CD14-positive monocyte (primary cell): ENCODE results near the gene CHN2. TPM values are rescaled to one million over a fixed set of nuclear protein-coding genes. Genes with fewer than 3 reads are reported as not detected.

Source experiments
- DNase-seq, 3 donors: peaks; one replicate each; pipeline ENCODE4 v3.0.0-alpha.2; 2011 to 2022
- H2AFZ ChIP-seq: 2 replicates; pipeline ENCODE4 v1.6.0; 2012; ENCODE audit warnings: mild to moderate bottlenecking, low read depth, low read length, inconsistent platforms; ENCODE audit not compliant: insufficient read depth, poor library complexity, severe bottlenecking
- H3K27ac ChIP-seq, 2 donors: 1 replicate in 1 of 2; 2 replicates in 1 of 2; pipeline ENCODE4 v1.5.1; 2012 to 2013; ENCODE audit warnings: low read length in 2 of 2, control low read depth in 1 of 2, inconsistent platforms in 1 of 2, low read depth in 1 of 2, mild to moderate bottlenecking in 1 of 2
- H3K27me3 ChIP-seq, 2 donors: one replicate each; pipeline versions ENCODE4 v1.6.0 to v1.6.1; 2011 to 2013; ENCODE audit warnings: low read length in 2 of 2; ENCODE audit not compliant: control insufficient read depth in 2 of 2, insufficient read depth in 2 of 2
- H3K36me3 ChIP-seq, 2 donors: replicated peaks in 1 of 2; 1 replicate in 1 of 2; 2 replicates in 1 of 2; pipeline versions ENCODE4 v1.5.1 to v1.6.1; 2012 to 2013; ENCODE audit warnings: low read length in 2 of 2, control low read depth in 1 of 2, inconsistent platforms in 1 of 2, mild to moderate bottlenecking in 1 of 2; ENCODE audit not compliant: insufficient read depth in 2 of 2, control insufficient read depth in 1 of 2
- H3K4me1 ChIP-seq, 2 donors: 1 replicate in 1 of 2; 2 replicates in 1 of 2; pipeline versions ENCODE4 v1.5.1 to v1.6.1; 2012 to 2013; ENCODE audit warnings: low read length in 2 of 2, control low read depth in 1 of 2, inconsistent platforms in 1 of 2, mild to moderate bottlenecking in 1 of 2, moderate library complexity in 1 of 2; ENCODE audit not compliant: insufficient read depth in 2 of 2, control insufficient read depth in 1 of 2
- H3K4me2 ChIP-seq: replicated peaks from 2 replicates; pipeline ENCODE3; 2012; ENCODE audit warnings: low read length, moderate library complexity, mild to moderate bottlenecking; ENCODE audit not compliant: poor library complexity, severe bottlenecking; ENCODE audit errors: extremely low read depth
- H3K4me3 ChIP-seq, 3 experiments: fragments of 200-600 bp in 1 of 3; sonication (generic) in 1 of 3; replicated peaks in 1 of 3; 1 replicate in 2 of 3; 2 replicates in 1 of 3; pipeline ENCODE4 v1.5.1; 2011 to 2013; ENCODE audit warnings: low read length in 3 of 3, mild to moderate bottlenecking in 3 of 3, control low read depth in 2 of 3, low read depth in 2 of 3, inconsistent platforms in 1 of 3, moderate library complexity in 1 of 3
- H3K79me2 ChIP-seq: 2 replicates; pipeline ENCODE4 v1.6.0; 2012; ENCODE audit warnings: mild to moderate bottlenecking, control low read depth, inconsistent platforms, low read length, moderate library complexity; ENCODE audit not compliant: insufficient read depth
- H3K9ac ChIP-seq: 2 replicates; pipeline ENCODE4 v1.6.0; 2017; ENCODE audit warnings: low read length, mild to moderate bottlenecking; ENCODE audit not compliant: insufficient read depth, poor library complexity, severe bottlenecking
- H3K9me3 ChIP-seq, 2 donors: replicated peaks in 1 of 2; 1 replicate in 1 of 2; 2 replicates in 1 of 2; pipeline versions ENCODE4 v1.5.1 to v1.6.1; 2012 to 2013; ENCODE audit warnings: low read length in 2 of 2, control low read depth in 1 of 2; ENCODE audit not compliant: control insufficient read depth in 1 of 2, insufficient read depth in 1 of 2
- H4K20me1 ChIP-seq: 2 replicates; pipeline ENCODE4 v1.6.0; 2012; ENCODE audit warnings: mild to moderate bottlenecking, low read length, control low read depth, moderate library complexity; ENCODE audit not compliant: insufficient read depth
- H3K27ac Mint-ChIP-seq, 7 donors: one replicate each; pipeline ENCODE4 v1.8.0; 2020; ENCODE audit warnings: mild to moderate bottlenecking in 7 of 7, mixed read lengths in 7 of 7, moderate library complexity in 6 of 7, inconsistent platforms in 2 of 7
- H3K27me3 Mint-ChIP-seq, 3 donors: one replicate each; pipeline ENCODE4 v1.8.0; 2021 to 2022; ENCODE audit warnings: low read depth in 3 of 3, mild to moderate bottlenecking in 3 of 3, mixed read lengths in 3 of 3, moderate library complexity in 3 of 3, inconsistent platforms in 1 of 3
- H3K36me3 Mint-ChIP-seq, 2 donors: one replicate each; pipeline ENCODE4 v1.8.0; 2020; ENCODE audit warnings: mixed read lengths in 2 of 2, inconsistent platforms in 1 of 2, mild to moderate bottlenecking in 1 of 2
- H3K4me1 Mint-ChIP-seq: one replicate; pipeline ENCODE4 v1.8.0; 2020; ENCODE audit warnings: mild to moderate bottlenecking, mixed read lengths
- H3K4me3 Mint-ChIP-seq, 2 donors: one replicate each; pipeline ENCODE4 v1.8.0; 2020; ENCODE audit warnings: mild to moderate bottlenecking in 2 of 2, mixed read lengths in 2 of 2, moderate library complexity in 1 of 2
- H3K9me3 Mint-ChIP-seq, 7 donors: one replicate each; pipeline ENCODE4 v1.8.0; 2020 to 2022; ENCODE audit warnings: mixed read lengths in 7 of 7, mild to moderate bottlenecking in 6 of 7, moderate library complexity in 6 of 7, inconsistent platforms in 2 of 7
- CTCF ChIP-seq: fragments of 200-600 bp; IDR thresholded peaks from one replicate; pipeline ENCODE4 v1.8.0; 2022; ENCODE audit warnings: antibody characterized with exemption, mild to moderate bottlenecking
- WGBS: methylation state at CpG from one replicate; pipeline ENCODE4 v1.1.5; 2013; ENCODE audit warnings: missing lambda C conversion rate; ENCODE audit not compliant: insufficient coverage; 5-methylcytosine and 5-hydroxymethylcytosine counted together
- intact Hi-C, 2 donors: fragments of 100-400 bp; cut with micrococcal nuclease; formaldehyde crosslinking; loops; one replicate each; pipeline versions ENCODE4 v1.15.0 to v1.15.1; 2023
- polyA plus RNA-seq, 3 donors: library from polyadenylated mRNA; depleted of rRNA in 1 of 3; unstranded in 2 of 3; stranded (reverse) in 1 of 3; fragments of 300-500 nt in 2 of 3; fragments of >200 nt in 1 of 3; fragmentation: Illumina TruSeq in 2 of 3; gene quantifications; 1 replicate in 2 of 3; 2 replicates in 1 of 3; pipeline ENCODE4 v1.2.3, GENCODE V29; 2012 to 2021

CHN2 gene
- polyA plus RNA-seq, 3 donors: 26.6 to 66.5 (median 44.8) TPM

- DNase-seq: no peak
- intact Hi-C loops: no loop called here
- H3K4me3 ChIP-seq: no peak overlapping the region
- Mint-ChIP-seq H3K27me3 (peaks cover 0 to 2% (median 0%) of the 10 kb centered on the region in 3 donors), H3K36me3 (peaks cover 17 to 35% of the 10 kb centered on the region in 2 donors), H3K9me3 (no peaks in the 10 kb centered on the region), H3K4me3 (no peak overlapping the region), H3K27ac (peak overlapping the region in 1 of 7 donors; percentile 52), H3K4me1 (peaks cover 5% of the 10 kb centered on the region)
- no peak overlapping the region for H3K27ac ChIP-seq
- H3K79me2 ChIP-seq: no peaks in the 10 kb centered on the region
- H4K20me1 ChIP-seq: peaks cover 17% of the 10 kb centered on the region
- no peak overlapping the region for H3K4me2 ChIP-seq
- H3K27me3 ChIP-seq: no peaks in the 10 kb centered on the region
- H3K9me3 ChIP-seq: no peaks in the 10 kb centered on the region
- H3K4me1 ChIP-seq: no peaks in the 10 kb centered on the region
- no peak overlapping the region for H2AFZ ChIP-seq
- H3K36me3 ChIP-seq: peaks cover 15 to 19% of the 10 kb centered on the region in 2 donors
- no peak for TF ChIP-seq CTCF
- H3K9ac ChIP-seq: no peak overlapping the region
- WGBS: 93% methylated on average over 5 of the region's 7 CpGs
Measured at GRCh38 chr7:29394321-29394720, 199.7 kb downstream of the CHN2 start.

- 100% methylated on average over 3 of the region's 7 CpGs for WGBS
- no peak overlapping the region for H3K4me3 ChIP-seq
- intact Hi-C loops: no loop called here
- H3K36me3 ChIP-seq: peaks cover 32 to 41% of the 10 kb centered on the region in 2 donors
- TF ChIP-seq CTCF: no peak
- no peaks in the 10 kb centered on the region for H3K9me3 ChIP-seq
- H2AFZ ChIP-seq: no peak overlapping the region
- no peak overlapping the region for H3K9ac ChIP-seq
- H3K27ac Mint-ChIP-seq: peak overlapping the region in 1 of 7 donors; percentile 54
- H3K27me3 Mint-ChIP-seq: peaks cover under 1 to 2% (median 2%) of the 10 kb centered on the region in 3 donors
- H3K4me1 Mint-ChIP-seq: peaks cover 3% of the 10 kb centered on the region
- no peaks in the 10 kb centered on the region for H3K4me1 ChIP-seq
- H3K4me2 ChIP-seq: no peak overlapping the region
- peaks cover 38 to 52% of the 10 kb centered on the region in 2 donors for H3K36me3 Mint-ChIP-seq
- no peaks in the 10 kb centered on the region for H3K79me2 ChIP-seq
- no peaks in the 10 kb centered on the region for H3K9me3 Mint-ChIP-seq
- no peak overlapping the region for H3K27ac ChIP-seq
- H3K4me3 Mint-ChIP-seq: no peak overlapping the region
- no peak for DNase-seq
- H4K20me1 ChIP-seq: peaks cover 7% of the 10 kb centered on the region
- no peaks in the 10 kb centered on the region for H3K27me3 ChIP-seq
Measured at GRCh38 chr7:29396563-29396962, 202.0 kb downstream of the CHN2 start.
